Occipital lobe (tissue), 2 donors: ENCODE measurements around the gene ASCC1. TPM values are rescaled to one million over a fixed set of nuclear protein-coding genes. Genes with fewer than 3 reads are reported as not detected.
"Not testable (repeated sequence)": the region's sequence is repeated elsewhere in the genome, so short reads cannot be mapped to it uniquely, and the experiment has no call there.

Experiments
- DNase-seq: peaks from one replicate; lab custom pipeline; 2025; lab: John Stamatoyannopoulos, UW
- total RNA-seq: library from RNA; depleted of rRNA; stranded (reverse); fragments of >200 nt; gene quantifications from one replicate; pipeline ENCODE4 v1.2.3, GENCODE V29; 2014

The ASCC1 gene
- total RNA-seq, 1 donor from 2014 or later: 31.2 TPM

- DNase-seq: no peak
Measured at GRCh38 chr10:72221278-72221677, 5.2 kb upstream of the ASCC1 start.

- no peak for DNase-seq
Measured at GRCh38 chr10:72220637-72221036, 4.6 kb upstream of the ASCC1 start.

- no peak for DNase-seq
Measured at GRCh38 chr10:72219235-72219814, 3.2 kb upstream of the ASCC1 start.

GRCh38 chr10:72218726-72219125 is 2.6 kb upstream of the ASCC1 start:
- no peak for DNase-seq

- DNase-seq: no peak
Measured at GRCh38 chr10:72218325-72218724, 2.2 kb upstream of the ASCC1 start.

- DNase-seq: not testable (repeated sequence)
Measured at GRCh38 chr10:72211832-72212231, 4.2 kb downstream of the ASCC1 start.

GRCh38 chr10:72211381-72211780 is 4.7 kb downstream of the ASCC1 start:
- not testable (repeated sequence) for DNase-seq

- not testable (repeated sequence) for DNase-seq
Measured at GRCh38 chr10:72208526-72208925, 7.5 kb downstream of the ASCC1 start.

GRCh38 chr10:72206511-72207229 is 9.4 kb downstream of the ASCC1 start:
- DNase-seq: no peak

- DNase-seq: no peak
Measured at GRCh38 chr10:72204724-72205123, 11.4 kb downstream of the ASCC1 start.

GRCh38 chr10:72204296-72204695 is 11.8 kb downstream of the ASCC1 start:
- DNase-seq: no peak

GRCh38 chr10:72201293-72201692 is 14.8 kb downstream of the ASCC1 start:
- DNase-seq: no peak

- no peak for DNase-seq
Measured at GRCh38 chr10:72200883-72201282, 15.2 kb downstream of the ASCC1 start.

GRCh38 chr10:72194949-72195348 is 21.1 kb downstream of the ASCC1 start:
- no peak for DNase-seq

- no peak for DNase-seq
Measured at GRCh38 chr10:72186982-72187330, 29.1 kb downstream of the ASCC1 start.

GRCh38 chr10:72186258-72186981 is 29.7 kb downstream of the ASCC1 start:
- DNase-seq: no peak

GRCh38 chr10:72184156-72184555 is 31.9 kb downstream of the ASCC1 start:
- no peak for DNase-seq

GRCh38 chr10:72177454-72177853 is 38.6 kb downstream of the ASCC1 start:
- DNase-seq: no peak

- no peak for DNase-seq
Measured at GRCh38 chr10:72176701-72177100, 39.4 kb downstream of the ASCC1 start.

GRCh38 chr10:72175149-72175548 is 40.9 kb downstream of the ASCC1 start:
- no peak for DNase-seq

GRCh38 chr10:72174297-72174662 is 41.8 kb downstream of the ASCC1 start:
- no peak for DNase-seq

- no peak for DNase-seq
Measured at GRCh38 chr10:72173619-72174296, 42.3 kb downstream of the ASCC1 start.
